GM19025 (cell line): Measurements from ENCODE around the gene KRTAP10-3.
"Not testable (repeated sequence)": the region's sequence is repeated elsewhere in the genome, so short reads cannot be mapped to it uniquely, and the experiment has no call there.

Experiments
- ATAC-seq: cut with Tn5 transposase; IDR thresholded peaks from one replicate; pipeline ENCODE4 v1.9.1; 2021; ENCODE audit warnings: mild to moderate bottlenecking, low read depth, moderate library complexity; ENCODE audit not compliant: unreplicated experiment

KRTAP10-3 gene

DNA sequence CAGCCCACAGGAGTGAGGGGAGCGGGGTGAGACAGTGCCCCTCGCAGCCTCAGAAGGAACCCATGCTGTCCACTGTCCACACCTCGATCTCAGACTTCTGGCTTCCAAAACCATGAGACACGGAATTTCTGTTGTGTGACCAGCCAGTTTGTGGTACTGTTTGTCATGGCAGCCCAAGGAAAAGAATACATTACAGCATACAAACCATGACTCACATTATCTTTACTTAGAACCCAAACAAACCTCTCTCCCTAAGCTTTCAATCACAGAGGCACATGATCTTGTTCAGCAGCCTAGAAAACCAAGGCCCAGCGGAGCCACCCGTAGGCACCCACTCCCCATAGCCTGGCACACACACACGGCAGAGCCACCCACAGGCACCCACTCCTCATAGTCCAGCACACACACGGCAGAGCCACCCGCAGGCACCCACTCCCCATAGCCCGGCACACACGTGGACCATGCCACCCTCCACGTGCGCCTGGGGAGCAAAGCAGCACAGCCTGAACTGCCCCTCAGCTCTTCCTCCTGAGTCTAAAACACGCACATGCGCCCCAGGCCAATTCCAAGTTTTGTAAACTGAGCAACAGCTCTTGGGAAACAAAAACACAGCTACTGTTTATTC lies 14.5 kb upstream of the KRTAP10-3 start:
- ATAC-seq, result no peak

DNA sequence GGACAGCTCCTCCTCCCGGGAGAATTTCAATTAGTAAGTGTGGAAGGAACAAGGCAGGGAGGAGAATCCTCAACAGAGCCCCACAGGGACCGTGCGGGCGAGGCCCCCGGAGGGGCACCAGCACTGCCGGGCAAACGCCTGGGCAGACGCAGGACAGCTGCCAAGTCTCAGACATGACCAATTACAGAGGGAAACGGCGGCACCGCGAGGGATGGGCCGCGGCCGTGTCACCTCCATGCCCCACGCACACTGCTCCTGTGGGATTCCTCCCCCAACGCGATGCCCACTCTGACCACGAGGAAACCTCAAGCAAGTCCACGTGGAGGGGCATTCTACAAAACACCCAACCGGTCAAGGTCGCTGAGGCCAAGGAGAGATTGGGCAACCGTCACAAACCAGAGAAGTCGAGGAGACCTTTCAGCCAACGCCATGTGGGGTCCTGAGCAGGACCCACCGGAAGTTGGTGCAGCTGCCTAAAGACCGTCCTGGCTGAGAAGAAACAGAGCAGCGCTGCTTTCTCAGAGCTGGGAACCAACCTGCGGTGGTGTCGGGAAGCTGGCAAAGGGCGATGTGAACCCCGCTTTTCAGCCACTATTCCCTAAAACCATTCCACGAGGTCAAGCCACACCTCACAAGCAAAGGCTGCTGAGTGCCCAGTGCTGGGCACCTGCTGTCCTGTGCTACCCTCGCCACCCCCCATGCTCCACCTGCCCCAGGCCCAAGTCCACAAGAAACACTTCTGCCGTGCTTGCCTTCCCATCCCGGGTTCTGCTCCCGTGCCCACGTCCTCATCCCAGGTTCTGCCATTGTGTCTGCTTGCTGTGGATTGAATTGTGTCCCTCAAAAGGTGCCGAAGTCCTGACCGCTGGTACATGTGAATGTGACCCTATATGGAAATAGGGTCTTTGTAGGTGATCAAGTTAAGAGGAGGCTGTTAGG lies 13.5 kb upstream of the KRTAP10-3 start:
- no peak for ATAC-seq

DNA sequence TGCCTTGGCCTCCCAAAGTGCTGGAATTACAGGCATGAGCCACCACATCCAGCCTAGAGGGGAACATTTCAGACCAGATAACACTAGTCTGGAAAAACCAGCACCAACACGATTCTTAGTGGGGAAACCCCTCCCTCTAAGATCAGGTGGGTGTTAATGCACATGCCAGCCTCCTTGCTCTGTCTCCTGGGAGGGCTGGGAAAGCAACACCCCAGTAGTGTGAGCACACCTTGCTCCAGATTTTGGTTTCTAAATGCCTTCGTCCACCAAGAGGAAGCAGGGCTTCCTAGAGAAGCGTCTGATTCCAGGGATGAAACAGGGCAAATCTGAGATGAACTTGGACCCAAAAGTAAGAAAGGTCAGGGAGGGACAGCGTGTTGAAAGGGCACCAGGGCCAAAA lies 12.7 kb upstream of the KRTAP10-3 start:
- no peak for ATAC-seq

DNA sequence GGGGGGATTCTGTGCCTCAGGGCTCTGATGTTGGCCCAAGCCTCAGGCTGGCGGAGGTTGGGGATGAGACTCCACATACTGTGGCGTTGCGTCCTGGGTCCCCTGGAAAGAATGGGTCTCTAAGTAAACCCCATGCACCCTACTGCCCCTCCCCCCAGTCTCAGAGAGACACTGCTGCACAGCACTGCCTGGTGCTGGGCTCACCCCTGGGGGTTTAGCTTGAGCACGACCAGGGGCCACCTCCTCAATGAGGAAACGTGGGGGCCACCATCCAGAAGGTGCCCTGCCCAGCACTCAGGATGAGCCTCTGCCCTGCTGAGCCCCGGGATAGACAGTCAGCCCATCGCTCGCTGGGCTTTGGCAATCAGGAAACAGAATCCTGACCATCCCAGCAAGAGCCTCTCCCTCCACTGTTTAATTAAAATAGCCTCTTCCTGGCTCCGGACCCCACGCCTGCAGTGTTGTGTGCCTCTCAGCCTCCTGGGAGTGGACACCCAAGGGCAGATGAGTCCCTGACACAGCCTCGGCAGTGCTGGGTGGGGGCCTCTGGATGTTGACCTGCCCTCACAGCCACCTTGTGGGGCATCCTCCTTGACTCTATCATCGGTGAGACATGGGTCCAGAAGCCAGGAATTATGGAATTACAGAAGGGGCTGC lies 11.4 kb upstream of the KRTAP10-3 start:
- ATAC-seq, result no peak

DNA sequence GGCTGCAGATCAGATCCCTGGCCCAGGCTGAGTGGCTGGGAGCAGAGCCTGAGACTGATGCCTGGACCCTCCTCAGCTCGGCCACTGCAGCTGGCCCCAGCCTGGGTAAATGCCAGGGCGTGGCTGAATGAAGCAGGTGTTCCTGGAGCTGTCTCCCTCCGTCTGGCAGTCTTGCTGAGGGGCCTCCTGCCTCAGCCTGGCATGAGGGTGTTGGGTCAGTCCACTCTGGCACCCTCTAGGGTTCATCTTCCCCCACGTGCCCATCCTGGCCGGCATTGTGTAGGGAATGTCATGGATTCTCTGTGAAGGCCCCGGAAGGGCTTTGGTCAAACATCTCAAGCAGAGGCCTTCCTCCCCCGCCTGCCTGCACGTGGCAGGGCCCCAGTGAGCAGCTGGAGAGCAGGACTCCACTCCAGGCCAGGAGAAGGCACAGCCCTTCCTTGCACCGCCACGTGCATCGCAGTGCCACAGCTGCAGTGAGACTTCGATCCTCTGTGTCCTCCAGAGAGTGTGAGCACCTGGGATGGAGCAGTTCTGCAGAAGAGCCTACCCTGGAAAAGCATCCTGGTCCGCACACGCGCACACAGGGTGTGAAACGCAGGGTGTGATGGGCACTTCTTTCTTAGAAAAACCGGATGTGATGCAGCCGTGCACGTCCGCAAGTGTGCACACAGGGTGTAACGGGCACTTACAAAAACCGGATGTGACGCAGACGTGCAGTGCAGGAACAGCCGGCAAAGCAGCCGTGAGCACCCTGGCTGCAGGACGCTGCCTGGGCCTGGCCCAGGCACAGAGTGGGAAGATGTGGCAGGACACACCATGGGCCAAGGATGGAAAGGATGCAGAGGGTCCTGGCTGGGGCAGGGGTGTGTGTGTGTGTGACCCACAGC lies 10.3 kb upstream of the KRTAP10-3 start:
- ATAC-seq, result no peak

DNA sequence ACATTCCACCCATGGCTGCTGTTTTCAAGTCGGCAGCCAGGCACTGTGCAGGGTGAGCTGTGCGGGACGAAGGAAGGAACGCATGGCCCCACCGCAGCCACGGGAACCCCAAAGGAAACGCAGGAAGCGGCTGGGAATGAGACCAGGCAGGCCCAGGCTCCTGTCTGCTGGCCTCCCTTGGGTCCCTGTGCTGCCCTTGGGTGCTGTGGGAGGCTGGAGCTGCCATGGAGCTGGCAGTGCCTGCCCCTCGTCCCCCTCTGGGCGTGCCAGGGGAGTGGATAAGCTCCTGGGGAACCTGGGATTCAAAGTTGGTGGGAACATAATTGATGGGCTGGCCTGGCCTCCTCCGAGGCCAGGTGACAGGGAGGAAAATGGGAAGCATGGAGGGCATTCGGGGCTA lies 9.7 kb upstream of the KRTAP10-3 start:
- no peak for ATAC-seq

DNA sequence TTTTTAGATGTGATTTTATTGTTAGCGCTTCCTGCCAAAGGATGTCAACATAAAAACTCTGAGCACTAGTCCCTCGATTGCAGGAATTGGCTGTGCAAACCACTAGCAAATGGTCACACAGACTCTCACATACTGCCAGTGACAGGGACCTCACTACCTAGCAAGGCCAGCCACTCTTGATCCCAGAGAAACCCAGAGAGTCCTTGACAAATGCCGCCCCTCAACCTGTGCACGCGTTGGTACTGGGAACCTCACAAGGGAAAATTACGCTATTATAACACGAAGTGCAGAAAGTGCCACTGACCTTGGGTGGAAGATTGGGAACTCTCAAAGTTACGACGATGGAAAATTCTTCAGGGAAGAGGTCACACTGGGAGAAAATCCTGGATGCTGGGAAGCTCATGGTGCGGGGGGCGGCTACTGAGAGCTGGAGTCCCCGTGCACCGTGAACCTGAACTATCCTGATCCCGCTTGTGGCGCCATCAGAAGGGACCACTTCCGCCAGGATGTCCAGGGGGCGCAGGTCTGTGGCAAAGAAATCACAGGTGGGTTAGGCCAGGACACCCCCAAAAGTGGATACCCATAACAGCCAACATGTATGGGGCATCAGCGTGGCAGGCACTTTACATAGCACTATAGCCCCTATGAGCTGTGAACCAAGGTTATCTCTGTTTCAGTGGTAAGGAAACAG lies 9.0 kb upstream of the KRTAP10-3 start:
- no peak for ATAC-seq

DNA sequence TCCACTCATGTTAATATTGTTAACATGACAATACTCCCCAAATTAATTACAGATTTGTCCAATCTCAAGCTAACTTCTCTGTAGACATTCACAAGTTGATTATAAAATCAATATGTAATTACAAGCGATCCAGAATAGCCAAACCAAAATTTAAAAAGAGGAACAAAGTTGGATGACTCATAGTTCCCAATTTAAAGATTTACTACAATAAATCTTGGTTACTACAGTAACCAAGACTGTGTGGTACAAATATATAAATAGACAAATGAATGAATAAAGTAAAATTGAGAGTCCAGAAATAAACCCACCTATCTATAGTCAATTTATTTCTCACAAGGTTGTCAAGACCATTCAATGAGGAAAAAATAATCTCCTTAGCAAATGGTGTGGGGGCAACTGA lies 7.8 kb upstream of the KRTAP10-3 start:
- no peak for ATAC-seq

DNA sequence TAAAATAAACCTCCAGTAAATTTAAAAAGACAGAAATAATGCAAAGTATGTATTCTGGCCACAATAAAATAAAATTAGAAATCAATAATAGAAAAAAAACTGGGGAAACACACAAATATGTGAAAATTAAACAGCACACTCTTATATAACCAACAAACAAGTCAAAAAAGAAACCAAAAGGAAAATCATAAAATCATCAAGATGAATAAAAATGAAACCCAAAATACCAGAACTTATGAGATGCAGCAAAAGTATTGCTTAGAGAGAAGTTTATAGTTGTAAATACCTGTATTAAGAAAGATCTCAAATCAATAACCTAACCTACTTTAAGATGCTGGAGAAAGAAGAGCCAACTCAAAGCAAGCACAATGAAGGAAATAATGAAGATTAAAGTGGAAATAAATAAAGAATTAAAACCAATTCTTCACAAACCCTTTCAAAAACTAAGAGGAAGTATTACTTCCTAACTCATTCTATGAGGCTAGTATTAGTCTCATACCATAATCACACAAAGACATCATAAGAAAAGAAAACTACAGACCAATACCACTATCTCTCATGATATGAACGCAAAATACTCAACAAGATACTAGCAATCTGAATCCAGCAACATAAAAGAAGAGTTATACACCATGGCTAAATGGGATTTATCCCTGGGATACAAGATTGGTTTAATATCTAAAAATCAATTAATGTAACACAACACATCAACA lies 6.4 kb upstream of the KRTAP10-3 start:
- ATAC-seq, result no peak

DNA sequence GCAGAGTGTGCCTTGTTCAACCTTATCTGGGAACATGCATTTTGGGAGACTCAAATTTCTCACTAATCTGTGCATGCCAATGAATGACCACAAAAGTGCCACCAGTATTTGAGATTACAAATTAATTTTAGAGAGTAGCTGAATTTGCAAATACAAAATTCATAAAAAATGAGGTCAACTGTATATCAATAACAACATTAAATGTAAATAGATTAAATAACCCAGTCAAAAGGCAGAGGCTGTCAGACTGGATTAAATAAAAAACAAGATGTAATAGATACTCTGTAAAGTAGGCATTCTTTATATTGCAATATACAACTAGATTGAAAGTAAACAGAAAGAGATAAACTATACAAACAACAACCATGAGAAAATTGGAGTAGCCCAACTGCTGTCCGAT lies 5.5 kb upstream of the KRTAP10-3 start:
- ATAC-seq, result no peak

DNA sequence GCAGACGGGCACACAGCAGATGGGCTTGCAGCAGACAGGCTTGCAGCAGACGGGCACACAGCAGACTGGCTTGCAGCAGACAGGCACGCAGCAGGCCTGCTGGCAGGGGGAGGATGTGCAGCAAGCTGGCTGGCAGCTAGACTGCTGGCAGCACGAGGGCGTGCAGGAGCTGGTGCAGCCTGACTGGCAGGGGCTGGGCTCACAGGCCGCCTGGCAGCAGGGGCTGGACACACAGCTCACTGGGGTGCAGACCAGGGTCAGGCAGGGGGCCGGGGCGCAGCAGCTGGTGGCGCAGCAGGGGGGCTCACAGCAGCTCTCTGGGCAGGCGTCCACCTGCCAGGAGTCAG lies 293 bp downstream of the KRTAP10-3 start:
- not testable (repeated sequence) for ATAC-seq

DNA sequence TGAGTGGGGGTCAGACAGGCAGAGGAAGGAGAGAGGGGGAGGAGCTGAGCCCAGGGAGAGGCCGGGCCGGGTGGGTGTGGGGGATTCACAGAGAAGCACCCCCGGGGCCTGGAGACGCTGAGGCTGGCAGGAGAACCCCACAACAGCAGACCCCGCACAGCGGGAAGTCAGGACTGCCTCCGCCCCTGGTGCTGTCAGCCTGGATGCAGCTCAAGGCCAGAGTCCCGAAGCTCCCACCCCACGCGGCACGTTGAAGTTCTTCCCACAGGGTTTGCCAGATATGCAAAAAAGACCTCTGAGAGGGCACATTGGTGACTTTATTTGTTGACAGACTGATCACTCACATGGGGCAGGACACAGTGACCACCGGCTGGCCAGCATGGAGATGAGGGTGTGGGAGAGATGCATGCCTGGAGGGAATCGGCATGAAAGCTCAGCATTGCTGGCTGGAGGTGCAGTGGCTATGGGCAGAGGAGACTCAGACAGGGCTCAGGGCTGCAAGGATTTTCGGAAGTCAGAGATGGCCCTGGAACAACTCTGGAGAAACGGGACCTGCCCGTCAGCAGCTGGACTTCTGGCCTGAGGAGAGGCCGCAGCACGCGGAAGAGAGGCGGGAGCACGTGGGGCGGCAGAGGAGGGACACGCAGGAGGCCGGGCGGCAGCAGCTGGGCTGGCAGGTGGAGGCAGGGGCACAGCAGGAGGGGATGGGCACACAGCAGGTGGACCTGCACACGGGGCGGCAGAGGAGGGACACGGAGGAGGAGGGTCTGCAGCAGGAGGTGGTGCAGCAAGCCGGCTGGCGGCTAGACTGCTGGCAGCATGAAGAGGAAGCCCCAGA lies 885 bp downstream of the KRTAP10-3 start:
- ATAC-seq, result no peak

DNA sequence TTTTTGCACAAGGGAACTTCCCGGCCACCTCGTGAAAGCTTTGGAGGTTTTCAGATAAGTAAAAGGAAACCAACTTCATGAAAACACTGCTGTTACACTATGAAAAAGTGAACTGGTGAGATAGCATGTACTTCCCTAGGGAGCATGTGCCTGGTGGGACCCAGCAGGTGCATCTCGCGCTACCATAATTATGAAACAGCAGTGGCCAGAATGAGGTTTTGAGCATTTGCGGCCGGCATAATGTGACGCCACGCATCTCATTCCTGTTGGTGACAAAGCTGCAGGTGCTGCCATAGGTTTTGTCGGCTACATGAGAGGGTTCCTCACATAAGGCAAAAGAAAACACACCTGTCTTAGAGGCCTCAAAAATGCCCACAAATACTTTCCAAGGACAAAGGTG lies 1.7 kb downstream of the KRTAP10-3 start:
- no peak for ATAC-seq

DNA sequence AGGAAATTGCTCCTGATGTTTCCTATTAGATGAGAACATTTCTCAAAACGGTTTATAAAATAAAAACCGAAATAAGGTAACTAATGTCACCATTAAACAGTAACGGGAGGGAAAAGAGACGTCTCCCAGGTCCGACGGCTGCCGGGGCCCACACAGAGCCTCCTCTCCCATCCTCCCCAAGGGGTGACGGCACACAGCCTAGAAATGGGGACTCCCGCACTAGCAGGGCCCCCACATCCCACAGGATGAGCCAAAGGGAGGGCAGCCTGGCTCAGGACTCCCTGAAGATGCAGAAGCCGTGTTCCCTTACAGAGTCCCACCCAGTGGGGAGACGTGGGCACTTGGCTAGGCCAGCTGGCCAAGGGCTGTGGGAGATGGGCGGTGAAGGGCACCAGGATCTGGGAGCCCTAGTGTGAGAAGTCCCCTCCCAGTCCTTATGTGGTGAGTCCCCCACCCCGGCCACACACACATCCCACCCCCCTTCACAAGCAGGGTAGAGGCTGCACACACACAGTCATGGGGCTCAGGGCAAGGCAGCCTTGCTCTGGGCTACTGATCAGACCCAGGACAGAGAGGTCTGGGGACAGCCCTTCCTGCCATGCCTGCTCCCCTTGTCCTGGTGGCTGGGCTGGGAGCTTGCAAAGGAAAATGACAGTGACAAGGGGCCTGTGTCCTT lies 3.3 kb downstream of the KRTAP10-3 start:
- ATAC-seq, result no peak

DNA sequence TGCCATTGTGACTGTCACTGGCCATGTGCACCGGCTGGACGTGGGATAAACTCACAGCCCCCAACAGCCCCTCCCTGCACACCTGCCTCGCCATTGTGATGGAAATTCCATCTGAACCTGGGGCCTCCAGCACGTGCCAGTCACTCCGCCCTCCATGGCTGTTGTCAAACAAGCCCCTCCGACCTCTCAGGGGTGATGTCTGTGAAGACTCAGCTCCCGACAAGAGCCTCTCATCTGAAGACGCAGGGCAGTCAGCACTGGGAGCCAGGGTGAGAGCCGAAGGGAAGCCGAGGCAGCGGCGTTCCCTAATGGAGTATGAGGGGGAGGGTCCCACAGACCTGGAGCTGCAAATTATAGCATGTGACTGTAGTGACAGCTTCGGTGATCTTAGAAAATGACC lies 5.9 kb downstream of the KRTAP10-3 start:
- ATAC-seq, result no peak

DNA sequence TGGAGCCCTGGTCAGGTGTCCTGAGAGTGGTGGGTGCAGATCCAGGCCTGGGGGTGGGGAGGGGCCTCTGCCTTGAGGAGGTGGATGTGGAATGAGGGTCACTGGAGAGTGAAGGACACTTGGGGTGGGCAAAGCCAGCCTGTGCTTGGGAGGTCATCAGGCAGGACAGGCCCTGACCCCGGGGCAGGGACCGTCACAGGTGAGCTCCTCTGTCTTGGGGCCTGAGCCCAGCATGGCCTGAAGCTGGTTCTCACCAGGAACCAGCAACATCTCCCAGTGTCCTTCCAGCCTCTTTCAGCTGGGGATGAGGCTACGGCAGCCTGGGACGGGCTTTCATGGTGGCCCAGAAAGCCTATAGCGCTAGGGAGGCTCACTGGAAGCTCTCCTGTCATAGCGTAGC lies 6.5 kb downstream of the KRTAP10-3 start:
- no peak for ATAC-seq

DNA sequence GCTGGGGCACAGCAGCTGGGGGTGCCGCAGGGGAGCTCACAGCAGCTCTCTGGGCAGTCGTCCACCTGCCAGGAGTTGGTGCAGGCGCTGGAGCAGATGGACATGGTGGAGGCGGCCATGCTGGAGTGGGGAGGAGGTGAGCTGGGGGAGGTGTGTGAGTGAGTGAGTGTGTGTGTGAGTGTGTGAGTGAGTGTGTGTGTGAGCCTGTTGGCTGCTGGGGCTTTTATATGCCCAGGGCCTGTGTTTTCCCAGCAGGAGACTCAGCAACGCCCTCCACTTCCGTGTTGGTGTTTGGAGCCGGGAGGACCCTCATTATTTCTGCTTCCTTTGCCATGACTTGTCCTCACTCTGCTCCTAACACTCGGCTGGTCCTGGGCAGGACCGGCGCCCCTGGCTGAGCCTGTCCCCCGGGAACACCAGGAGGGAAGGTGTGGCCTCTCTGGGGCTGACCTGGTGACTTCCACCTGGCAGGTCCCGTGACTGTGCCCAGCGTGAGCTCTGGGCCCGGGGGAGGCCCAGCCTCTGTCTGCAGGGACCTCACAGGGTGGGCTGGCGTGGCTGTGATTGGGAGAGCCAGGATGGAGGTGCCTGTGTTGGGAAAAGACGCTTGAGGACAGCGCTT lies 7.1 kb downstream of the KRTAP10-3 start, which contains the start of gene KRTAP10-2:
Gene KRTAP10-2 (minus strand): TSS at position 166 of the 622 bp plus-strand sequence. CDS start 47 bp downstream, at position 119.
- ATAC-seq, result no peak
